Coronary artery (tissue), 2 donors: Measurements from ENCODE around the gene PLA2G4B.

Experiments
- DNase-seq: peaks from one replicate; pipeline ENCODE4 v3.0.0-alpha.2; 2017; ENCODE audit warnings: low spot score
- H3K27ac ChIP-seq, 2 donors: fragments of 200-600 bp; sonication (generic); one replicate each; pipeline ENCODE4 v1.5.1; 2016 to 2019
- H3K4me3 ChIP-seq: fragments of 200-600 bp; sonication (generic); 2 replicates; pipeline ENCODE4 v1.5.1; 2016; ENCODE audit warnings: mild to moderate bottlenecking, moderate library complexity
- TF ChIP-seq, protein P1 (sequence below): fragments of 200-600 bp; sonication (generic); IDR thresholded peaks from one replicate; pipeline ENCODE4 v1.5.1; 2019; ENCODE audit warnings: antibody characterized with exemption

Gene PLA2G4B

DNA sequence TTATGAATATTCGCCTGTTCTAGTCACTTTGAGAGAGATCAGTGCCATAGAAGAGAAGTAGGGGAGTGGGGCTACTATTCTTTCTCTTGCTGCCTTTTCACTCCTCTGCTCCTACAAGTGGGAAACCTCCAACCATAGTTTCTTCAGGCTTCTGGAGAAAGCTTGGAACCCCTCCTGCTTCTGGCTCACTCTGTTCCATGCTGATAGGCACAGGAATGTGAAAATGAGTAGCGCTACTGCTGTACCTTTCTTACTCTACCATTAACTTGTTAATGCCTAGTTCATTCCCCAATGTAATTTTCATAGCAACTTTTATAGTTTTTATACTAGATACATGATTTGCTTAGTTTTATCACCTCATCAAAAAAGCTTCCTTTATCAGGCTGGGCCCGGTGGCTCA is 37.5 kb upstream of the PLA2G4B start:
- no peak overlapping the region for H3K27ac ChIP-seq
- TF ChIP-seq, protein P1, sequence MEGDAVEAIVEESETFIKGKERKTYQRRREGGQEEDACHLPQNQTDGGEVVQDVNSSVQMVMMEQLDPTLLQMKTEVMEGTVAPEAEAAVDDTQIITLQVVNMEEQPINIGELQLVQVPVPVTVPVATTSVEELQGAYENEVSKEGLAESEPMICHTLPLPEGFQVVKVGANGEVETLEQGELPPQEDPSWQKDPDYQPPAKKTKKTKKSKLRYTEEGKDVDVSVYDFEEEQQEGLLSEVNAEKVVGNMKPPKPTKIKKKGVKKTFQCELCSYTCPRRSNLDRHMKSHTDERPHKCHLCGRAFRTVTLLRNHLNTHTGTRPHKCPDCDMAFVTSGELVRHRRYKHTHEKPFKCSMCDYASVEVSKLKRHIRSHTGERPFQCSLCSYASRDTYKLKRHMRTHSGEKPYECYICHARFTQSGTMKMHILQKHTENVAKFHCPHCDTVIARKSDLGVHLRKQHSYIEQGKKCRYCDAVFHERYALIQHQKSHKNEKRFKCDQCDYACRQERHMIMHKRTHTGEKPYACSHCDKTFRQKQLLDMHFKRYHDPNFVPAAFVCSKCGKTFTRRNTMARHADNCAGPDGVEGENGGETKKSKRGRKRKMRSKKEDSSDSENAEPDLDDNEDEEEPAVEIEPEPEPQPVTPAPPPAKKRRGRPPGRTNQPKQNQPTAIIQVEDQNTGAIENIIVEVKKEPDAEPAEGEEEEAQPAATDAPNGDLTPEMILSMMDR: no peak
- no peak overlapping the region for H3K4me3 ChIP-seq
- no peak for DNase-seq

- no peak for DNase-seq
- no peak overlapping the region for H3K4me3 ChIP-seq
- H3K27ac ChIP-seq: no peak overlapping the region
- TF ChIP-seq, protein P1: no peak
Observed at GRCh38 chr15:41801850-41802455, 36.7 kb upstream of the PLA2G4B start.

- H3K27ac ChIP-seq: peak overlapping the region in 1 of 2 donors; percentile 45
- no peak overlapping the region for H3K4me3 ChIP-seq
- TF ChIP-seq, protein P1: no peak
- DNase-seq: no peak
Observed at GRCh38 chr15:41804361-41804760, 34.3 kb upstream of the PLA2G4B start.

DNA sequence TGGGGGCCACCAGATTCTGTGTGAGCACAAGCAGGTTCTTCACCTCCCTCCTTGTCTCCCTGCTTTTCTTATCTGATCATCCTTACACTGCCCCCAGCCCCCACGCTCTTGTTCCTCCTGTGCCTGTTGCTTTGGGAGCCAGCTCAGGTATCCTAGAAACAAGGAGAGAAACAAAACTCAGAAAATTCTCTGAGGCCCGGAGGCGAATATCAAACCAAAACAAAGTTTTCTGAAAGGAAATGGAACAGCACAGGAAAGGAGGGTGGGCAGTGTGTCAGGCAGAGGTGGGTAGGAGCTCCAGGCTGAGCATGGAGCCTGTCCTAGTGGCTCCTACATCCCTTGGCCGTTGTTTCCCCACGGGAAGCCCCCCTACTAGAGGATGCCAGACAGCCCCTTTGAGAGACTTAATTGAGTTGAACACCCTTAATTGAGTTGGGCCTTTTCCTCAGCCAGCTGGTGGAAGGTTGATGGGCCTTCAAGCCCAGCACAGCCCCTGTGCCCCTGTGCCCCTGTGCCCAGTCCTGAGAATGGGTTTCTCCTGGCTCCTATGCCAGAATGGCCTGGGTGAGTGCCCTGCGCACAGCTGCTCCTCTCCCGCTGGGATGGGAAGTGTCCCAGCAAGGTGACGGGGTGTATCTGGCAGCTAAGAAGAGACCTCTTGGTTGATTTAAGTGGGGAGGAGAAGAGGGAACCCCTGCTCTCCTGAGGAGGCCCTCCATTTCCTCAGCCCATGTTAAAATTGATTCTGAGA is 33.6 kb upstream of the PLA2G4B start:
- TF ChIP-seq, protein P1: no peak
- no peak overlapping the region for H3K4me3 ChIP-seq
- no peak for DNase-seq
- H3K27ac ChIP-seq: peak overlapping the region in 1 of 2 donors; percentile 56

DNA sequence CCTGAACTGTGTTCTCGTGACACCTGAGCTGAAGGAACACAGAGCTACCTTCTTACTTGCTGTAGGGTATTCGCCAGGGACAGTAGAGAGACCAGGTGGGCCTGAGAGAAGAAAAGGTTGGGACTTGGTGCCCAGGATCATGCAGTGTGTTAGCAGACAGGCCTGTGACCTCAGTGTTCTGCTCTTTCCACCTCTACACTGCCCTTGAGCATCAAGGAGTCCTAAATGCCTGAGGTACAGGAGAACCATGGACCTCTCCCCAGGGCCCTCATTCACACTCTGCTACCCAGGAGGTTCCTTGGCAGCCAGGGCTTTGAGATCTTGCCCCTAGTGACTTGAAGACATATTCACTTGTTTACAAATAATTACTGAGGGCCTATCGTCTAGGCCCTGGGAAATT is 32.9 kb upstream of the PLA2G4B start:
- H3K4me3 ChIP-seq: no peak overlapping the region
- TF ChIP-seq, protein P1: no peak
- no peak for DNase-seq
- peak overlapping the region in 1 of 2 donors; percentile 56 for H3K27ac ChIP-seq

- no peak for DNase-seq
- no peak overlapping the region for H3K27ac ChIP-seq
- TF ChIP-seq, protein P1: no peak
- H3K4me3 ChIP-seq: no peak overlapping the region
Observed at GRCh38 chr15:41806291-41807181, 32.1 kb upstream of the PLA2G4B start.
